HG03280 (cell line): Measurements from ENCODE around the gene CHM.
A peak's percentile ranks its signal among the peaks of the same experiment; 100 is the strongest.
"Not testable (repeated sequence)": the region's sequence is repeated elsewhere in the genome, so short reads cannot be mapped to it uniquely, and the experiment has no call there.

Experiments
- ATAC-seq: cut with Tn5 transposase; IDR thresholded peaks from one replicate; pipeline ENCODE4 v1.9.1; 2021; ENCODE audit warnings: mild to moderate bottlenecking, moderate library complexity; ENCODE audit not compliant: unreplicated experiment

CHM gene

DNA sequence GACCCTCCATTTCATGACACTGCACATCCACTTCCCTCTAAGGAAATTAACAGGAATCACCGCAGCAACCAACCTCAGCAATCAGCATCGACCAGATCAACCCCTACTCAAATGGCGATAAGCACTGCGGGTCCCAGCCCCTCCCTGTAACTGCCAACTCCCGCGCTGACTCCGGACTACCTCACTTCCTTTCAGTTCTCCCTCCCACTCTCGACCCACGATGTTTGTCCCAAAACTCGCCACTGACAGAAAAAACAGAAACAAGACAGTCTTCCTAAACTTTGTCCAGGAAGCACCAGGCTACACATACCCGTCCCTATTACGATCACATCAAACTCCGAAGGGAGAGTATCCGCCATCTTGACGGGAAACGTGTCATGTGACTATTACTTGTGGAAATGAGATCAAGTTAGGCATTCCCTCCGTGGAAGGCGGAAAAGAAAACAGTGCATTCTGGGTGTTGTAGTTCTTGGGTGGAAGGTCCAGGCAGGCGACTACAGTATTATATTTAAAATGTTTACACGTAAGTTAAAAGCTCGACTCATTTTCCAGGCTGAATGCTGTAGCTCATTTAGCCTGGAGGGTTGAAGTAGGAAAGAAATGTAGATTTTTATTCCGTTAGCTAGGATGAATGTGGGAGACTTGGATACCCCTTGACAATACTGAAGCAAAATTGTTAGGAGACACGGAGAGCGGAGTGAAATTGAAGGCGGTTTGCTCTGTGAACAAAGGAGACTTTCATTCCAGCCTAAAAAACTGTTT is at the start of gene CHM:
CHM (minus strand) TSS at position 385 of the 762 bp plus-strand sequence; CDS start at position 359, 26 bp downstream.
- peak; percentile 98 for ATAC-seq

GRCh38 chrX:86078650-86079049 is 31.3 kb upstream of the CHM start:
- no peak for ATAC-seq

DNA sequence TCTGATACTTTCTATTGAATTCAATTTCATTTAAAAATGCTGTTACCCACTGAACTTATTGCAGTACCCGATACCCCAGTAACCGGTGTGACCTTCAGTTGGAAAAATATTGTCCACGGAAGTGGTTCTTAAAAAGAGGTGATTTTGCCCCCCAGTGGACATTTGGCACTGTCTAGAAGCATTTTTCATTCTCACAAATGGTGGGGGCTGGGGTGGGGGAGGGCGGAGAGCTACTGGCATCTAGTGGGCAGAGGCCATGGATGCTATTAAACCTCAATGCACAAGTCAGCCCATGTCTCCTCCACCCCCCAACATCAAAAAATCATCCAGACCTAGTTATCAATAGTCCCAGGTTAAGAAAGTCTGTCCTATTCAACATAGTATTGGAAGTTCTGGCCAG is 19.6 kb upstream of the CHM start:
- ATAC-seq = no peak

GRCh38 chrX:86061407-86061806 is 14.0 kb upstream of the CHM start:
- ATAC-seq = no peak

GRCh38 chrX:86051741-86052140 is 4.4 kb upstream of the CHM start:
- no peak for ATAC-seq

DNA sequence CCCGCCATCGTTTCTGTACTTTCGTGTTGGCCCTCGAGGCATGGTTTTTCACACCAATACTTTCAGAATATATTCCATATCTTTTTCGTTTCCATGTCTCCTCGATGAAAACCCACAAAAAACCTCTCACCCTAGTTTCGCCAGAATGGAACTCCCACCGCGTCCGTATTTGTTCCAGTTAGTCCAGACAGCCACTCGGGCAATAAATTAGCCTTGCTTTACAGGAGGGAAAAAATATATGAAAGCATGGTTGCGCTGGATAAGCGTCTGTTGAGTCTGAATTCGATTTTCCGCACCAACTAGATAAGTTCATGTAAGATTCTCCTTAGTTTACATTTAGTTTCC is 550 bp upstream of the CHM start:
- no peak for ATAC-seq

GRCh38 chrX:86044216-86044615 is 3.1 kb downstream of the CHM start:
- no peak for ATAC-seq

DNA sequence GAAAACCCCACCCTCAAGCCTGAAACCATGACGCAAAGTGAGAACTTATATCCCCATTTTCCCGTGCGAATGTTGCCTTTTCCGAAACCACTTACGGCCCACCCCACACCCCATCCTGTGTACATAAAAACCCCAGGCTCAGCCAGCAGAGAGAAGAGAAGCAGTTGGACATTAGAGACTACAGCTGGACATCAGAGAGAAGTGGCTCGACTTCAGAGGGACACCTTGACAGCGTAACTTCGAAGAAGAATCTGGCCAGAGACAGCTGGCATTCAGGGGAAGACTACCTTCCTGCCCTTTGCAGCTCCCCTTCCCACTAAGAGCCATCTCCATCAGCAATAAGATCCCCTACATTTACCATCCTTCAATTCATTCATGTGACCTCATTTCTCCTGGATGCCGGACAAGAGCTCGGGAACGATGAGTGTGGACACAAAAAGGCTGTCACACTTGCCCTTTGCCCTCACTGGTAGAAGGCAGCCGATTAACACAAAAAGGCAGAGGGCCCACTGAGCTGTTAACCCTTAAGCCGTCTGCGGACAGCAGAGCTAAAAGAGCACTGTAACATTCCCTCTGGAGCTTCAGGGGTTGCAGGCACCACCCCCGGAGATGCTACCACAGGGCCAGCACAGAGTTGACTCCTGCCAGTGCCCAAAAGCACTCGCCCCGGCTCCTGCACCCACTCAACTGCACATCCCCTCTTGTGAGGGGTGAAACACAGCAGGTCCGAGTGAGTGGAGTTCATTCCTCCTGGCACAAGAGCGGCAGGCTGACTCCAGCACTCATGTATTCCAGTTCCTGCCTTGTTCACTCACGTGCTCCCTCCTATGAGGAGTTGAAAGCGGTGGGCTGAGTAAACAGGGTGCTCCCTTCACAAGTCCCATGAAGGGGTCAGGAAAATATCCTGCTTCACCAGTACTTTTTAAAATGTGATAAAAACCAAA is 7.5 kb downstream of the CHM start:
- no peak for ATAC-seq

DNA sequence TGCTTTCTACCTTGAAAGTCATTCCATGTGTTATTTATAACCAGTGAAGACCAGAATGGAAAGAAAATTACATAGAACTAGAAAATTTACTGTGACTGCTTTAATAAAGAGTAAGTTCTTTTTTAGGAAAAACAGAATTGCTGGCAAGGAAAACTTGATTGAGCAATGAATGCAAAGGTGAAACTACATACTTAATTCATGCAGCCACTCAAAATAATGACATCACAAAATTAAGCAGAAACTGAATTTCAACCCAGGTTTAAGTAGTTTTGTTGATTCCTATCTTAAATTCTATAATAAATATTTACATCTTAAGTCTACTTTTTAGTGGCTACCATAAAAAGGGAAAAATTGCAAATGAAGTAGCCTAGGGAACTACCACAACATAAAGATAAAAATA is 14.0 kb downstream of the CHM start:
- no peak for ATAC-seq

DNA sequence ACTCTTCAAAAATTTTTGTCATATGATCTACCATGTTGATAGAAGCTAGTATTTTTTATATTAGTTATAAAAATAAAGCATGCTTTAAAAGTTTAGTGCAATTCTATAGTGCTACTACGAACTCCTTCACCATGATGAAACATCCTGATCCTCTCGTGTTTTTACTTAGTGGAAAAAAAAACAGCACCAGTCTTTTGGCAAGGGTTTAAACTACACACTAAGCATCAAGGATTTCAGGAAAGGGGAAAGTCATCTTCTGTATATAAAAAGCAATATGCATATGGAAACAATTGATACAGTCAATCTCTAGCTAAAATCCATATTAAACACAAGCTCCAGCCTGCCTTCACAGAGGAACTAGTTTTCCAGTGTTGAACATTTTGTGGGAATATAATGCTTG is 18.7 kb downstream of the CHM start:
- no peak for ATAC-seq

- no peak for ATAC-seq
These were observed 23.5 kb downstream of the CHM start for GRCh38 chrX:86023811-86024210.

DNA sequence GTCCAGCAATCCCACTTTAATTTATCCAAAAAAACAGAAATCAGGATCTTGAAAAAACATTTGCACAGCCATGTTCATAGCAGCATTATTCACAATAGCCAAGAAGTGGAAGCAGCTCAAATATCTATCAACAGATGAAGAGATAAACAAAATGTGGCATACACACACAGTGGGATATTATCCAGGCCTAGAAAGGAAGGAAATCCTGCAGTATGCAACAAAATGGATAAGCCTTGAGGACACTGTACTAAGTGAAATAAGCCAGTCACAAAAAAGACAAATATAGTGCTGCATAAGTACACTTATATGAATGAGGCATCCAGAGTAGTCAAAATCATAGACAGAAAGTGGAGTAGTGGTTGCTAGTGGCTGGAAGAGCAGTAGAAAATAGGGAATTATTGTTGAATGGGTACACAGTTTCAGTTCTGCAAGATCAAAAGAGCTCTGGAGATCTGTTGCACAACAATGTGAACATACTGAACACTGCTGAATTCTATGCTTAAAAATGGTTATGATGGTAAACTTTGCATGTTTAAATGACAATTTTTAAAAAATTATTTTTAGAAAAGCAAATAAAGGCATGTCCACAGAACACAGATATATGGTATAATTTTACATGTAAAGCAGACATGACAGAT is 25.6 kb downstream of the CHM start:
- ATAC-seq = no peak

GRCh38 chrX:86016139-86016538 is 31.2 kb downstream of the CHM start:
- ATAC-seq = no peak

DNA sequence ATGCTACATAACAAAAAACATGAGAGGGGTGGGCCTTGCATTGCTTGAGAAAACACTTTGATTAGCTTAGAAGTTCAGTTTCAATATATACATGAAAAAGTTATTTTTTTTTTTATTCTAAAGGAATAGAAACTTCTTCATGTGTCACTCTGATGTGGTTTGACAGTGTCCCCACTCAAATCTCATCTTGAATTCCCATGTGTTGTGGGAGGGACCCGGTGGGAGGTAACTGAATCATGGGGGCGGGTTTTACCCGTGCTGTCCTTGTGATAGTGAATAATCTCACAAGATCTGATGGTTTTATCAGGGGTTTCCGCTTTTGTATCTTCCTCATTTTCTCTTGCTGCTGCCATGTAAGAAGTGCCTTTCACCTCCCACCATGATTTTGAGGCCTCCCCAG is 32.4 kb downstream of the CHM start:
- ATAC-seq = not testable (repeated sequence)

GRCh38 chrX:86014421-86014820 is 32.9 kb downstream of the CHM start:
- no peak for ATAC-seq

GRCh38 chrX:86013792-86014191 is 33.6 kb downstream of the CHM start:
- no peak for ATAC-seq

GRCh38 chrX:86012188-86012587 is 35.2 kb downstream of the CHM start:
- no peak for ATAC-seq

- not testable (repeated sequence) for ATAC-seq
These were observed 37.6 kb downstream of the CHM start for GRCh38 chrX:86009803-86010202.

GRCh38 chrX:86007891-86008290 is 39.5 kb downstream of the CHM start:
- ATAC-seq = not testable (repeated sequence)

DNA sequence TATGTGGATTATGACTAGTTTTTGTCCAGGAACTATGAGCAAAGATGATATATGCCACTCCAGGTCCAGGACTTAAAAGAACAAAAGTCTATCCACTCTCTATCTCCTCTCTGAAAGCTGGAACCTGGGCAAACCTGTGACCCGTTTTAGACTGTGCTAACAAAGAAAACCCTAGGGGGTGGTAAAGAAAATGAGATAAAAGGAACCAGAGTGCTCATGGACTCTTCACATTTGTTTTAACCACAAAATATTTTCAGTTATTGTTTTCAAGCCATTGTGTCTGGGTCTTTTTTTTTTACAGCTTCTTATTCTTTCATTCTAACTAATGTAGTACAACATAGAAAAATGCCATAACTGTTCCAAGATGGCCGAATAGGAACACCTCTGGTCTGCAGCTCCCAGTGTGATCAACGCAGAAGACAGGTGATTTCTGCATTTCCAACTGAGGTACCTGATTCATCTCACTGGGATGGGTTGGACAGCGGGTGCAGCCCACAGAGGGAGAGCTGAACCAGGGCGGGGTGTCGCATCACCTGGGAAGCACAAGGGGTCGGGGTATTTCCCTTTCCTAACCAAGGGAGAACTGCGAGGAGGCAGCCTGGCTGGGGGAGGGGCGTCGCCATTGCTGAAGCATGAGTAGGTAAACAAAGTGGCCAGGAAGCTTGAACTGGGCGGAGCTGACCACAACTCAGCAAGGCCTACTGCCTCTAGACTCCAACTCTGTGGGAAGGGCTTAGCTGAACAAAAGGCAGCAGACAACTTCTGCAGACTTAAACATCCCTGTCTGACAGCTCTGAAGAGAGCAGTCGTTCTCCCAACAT is 45.1 kb downstream of the CHM start:
- no peak for ATAC-seq

GRCh38 chrX:85998954-85999353 is 48.4 kb downstream of the CHM start:
- no peak for ATAC-seq
